Globus pallidus (tissue), 1 donor: ENCODE data around the gene ACSF3.

Experiments used
- DNase-seq: peaks from one replicate; pipeline ENCODE4 v3.0.0-alpha.2; 2015; ENCODE audit warnings: low spot score

ACSF3 gene

GRCh38 chr16:89145406-89146161 is 51.9 kb downstream of the ACSF3 start:
- no peak for DNase-seq

DNA sequence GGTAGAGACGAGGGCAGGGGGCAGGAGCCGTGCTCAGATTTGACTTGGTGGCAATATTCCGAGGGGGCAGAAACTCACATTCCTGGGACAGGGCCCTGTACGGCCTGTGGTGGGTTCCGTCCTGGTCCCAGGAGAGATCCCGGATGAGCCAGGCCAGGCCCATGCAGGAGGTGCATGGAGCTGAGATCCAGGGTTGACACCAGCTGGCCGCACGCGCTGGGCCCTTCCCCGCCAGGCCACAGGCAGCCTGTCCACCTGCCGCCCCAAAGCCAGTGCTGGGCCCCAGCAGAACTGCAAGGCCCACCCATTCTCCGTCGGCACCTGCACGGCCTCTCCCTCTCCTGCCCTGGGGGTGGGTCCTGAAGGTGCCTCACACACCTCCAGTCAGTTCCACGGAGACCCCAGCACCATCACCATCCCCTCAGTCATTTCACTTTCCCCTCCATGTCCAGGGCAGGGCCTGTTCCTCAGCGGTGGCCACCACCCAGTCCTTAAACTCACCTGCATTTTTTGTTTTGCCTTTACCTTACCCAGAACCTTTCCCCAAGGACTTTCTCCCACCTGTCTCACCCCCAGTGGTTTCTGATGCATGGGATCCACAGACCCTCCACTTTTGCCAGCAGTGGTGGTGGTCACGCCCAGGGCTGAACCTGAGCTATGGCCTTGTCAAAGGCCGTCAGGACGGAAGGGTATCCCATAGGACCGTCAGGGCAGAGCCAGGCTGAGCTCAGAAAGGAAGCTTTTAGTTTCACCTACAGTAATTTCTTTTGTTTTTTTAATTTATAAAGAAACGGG is 52.8 kb downstream of the ACSF3 start:
- no peak for DNase-seq

DNA sequence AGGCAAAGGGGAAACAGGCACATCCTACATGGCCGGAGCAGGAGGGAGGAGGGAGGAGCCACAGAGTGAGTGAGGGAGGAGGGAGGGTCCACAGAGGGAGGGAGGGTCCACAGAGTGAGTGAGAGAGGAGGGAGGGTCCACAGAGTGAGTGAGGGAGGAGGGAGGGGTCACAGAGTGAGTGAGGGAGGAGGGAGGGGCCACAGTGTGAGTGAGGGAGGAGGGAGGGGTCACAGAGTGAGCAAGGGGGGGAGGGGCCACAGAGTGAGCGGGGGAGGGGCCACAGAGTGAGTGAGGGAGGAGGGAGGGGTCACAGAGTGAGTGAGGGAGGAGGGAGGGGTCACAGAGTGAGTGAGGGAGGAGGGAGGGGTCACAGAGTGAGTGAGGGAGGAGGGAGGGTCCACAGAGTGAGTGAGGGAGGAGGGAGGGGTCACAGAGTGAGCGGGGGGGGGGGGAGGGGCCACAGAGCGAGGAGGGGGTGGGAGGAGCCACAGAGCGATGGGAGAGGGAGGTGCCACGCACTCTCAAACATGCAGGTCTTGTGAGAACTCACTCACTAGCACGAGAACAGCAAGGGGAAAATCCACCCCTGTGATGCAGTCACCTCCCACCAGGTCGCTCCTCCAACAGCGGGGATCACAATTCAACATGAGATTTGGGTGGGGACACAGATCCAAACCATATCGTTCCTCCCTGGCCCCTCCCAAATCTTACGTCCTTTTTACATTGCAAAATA is 53.6 kb downstream of the ACSF3 start:
- DNase-seq: no peak

- no peak for DNase-seq
Measured at GRCh38 chr16:89149386-89149785, 55.7 kb downstream of the ACSF3 start.

- DNase-seq: no peak
Measured at GRCh38 chr16:89150090-89150835, 56.6 kb downstream of the ACSF3 start.

GRCh38 chr16:89150981-89151380 is 57.3 kb downstream of the ACSF3 start:
- no peak for DNase-seq

GRCh38 chr16:89152831-89153700 is 59.4 kb downstream of the ACSF3 start:
- no peak for DNase-seq

- no peak for DNase-seq
Measured at GRCh38 chr16:89153848-89154271, 60.2 kb downstream of the ACSF3 start.

GRCh38 chr16:89154390-89155183 is 60.9 kb downstream of the ACSF3 start:
- DNase-seq: no peak

DNA sequence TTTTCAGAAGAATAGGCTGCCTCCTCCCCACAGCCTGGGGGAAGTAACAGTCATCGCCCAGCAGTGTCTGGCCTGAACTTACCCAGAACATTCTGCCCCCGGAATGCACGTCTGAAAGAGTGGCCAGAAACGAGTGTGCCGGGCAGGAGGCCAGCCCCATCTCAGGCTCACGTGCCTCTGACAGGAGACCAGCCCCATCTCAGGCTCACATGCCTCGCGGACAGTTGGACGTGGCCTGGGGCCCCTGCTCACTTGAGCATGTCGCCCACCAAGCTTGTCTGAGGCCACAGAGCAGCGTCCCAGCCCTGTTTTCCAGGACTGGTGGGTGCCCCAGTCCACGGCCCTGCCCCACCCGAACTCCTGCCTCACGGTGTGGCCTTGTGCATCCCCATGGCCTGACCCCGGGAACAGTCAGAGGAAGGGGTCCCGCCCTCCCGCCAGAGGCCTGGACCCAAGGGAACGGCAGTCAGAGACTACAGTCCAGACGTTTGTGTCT is 61.6 kb downstream of the ACSF3 start:
- DNase-seq: no peak

- no peak for DNase-seq
Measured at GRCh38 chr16:89155851-89156739, 62.4 kb downstream of the ACSF3 start.

GRCh38 chr16:89156740-89157645 is 63.3 kb downstream of the ACSF3 start:
- DNase-seq: no peak

- no peak for DNase-seq
Measured at GRCh38 chr16:89157778-89158177, 64.1 kb downstream of the ACSF3 start.

GRCh38 chr16:89159066-89159849 is 65.6 kb downstream of the ACSF3 start:
- DNase-seq: no peak

- no peak for DNase-seq
Measured at GRCh38 chr16:89159850-89160354, 66.2 kb downstream of the ACSF3 start.

GRCh38 chr16:89160977-89161701 is 67.5 kb downstream of the ACSF3 start:
- DNase-seq: no peak
